VCaP (cell line): Measurements from ENCODE around the gene TMEM119.

Source experiments
- H3K27ac ChIP-seq: fragments of 450-650 bp; 2 replicates; pipeline ENCODE4 v1.5.1; 2017
- CTCF ChIP-seq: fragments of 450-650 bp; conservative IDR thresholded peaks from 2 replicates; pipeline ENCODE4 v1.5.1; 2017; ENCODE audit warnings: mild to moderate bottlenecking, moderate library complexity

TMEM119 gene

DNA sequence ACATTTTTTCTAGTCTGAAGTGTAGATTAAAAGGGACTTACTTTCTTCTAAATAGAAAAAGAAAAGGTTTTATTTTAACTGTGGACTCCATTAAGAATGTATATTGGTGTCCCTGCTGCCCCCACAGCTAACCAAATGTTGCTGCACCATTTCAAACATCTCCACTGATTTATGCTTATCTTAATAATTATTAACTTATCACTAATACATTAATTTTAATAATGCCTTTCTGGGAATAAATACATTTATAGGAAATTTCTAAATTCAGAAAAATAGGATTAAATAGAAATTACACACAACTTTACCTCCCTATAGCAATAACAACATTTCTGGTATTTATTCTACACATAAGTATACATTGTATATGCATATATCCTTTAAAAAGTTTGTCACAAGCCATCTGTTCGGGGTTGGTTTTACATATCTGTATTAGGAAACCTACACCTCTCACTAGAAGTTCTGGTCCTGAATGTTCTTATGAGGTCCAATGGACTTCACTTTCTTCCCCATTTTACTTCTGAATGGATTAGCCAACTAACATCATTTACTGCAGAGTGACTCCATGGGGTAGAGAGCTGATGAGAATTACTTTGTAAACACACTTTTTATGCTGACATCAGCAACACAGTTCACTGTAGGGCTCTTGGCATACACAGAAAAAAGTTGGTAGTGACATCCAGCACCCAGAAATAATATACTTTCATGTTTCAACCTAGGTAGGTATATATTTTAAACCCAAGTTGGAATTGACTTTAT is 45.2 kb upstream of the TMEM119 start:
- no peak for TF ChIP-seq CTCF
- no peak overlapping the region for H3K27ac ChIP-seq

DNA sequence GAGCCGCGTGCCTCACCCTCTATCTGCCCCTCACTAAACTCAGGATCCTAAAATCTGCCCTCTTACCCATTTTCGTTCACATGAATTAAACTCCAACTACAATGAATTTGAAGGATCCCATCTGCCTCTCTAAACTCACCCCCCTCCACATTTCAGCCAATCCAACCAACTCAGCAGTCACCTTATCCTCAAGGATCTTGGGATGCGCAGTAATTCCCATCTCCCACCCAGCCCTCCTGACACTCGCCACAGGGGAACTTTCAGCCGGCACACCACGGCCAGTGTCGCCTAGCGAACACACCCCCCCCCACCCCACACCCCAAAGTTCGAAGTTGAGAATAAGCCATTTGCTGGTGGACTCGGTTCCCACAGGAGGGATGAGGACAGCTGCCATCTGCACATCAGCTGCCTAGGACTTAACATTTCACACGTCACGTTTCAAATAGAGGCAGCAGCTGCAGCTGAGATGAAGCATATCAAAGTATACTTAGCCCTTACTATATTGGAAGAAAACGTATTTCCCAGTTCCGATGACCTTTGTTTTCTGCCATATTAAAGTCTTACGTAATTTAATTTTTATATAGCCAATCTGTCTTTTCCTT is 44.5 kb upstream of the TMEM119 start:
- no peak overlapping the region for H3K27ac ChIP-seq

DNA sequence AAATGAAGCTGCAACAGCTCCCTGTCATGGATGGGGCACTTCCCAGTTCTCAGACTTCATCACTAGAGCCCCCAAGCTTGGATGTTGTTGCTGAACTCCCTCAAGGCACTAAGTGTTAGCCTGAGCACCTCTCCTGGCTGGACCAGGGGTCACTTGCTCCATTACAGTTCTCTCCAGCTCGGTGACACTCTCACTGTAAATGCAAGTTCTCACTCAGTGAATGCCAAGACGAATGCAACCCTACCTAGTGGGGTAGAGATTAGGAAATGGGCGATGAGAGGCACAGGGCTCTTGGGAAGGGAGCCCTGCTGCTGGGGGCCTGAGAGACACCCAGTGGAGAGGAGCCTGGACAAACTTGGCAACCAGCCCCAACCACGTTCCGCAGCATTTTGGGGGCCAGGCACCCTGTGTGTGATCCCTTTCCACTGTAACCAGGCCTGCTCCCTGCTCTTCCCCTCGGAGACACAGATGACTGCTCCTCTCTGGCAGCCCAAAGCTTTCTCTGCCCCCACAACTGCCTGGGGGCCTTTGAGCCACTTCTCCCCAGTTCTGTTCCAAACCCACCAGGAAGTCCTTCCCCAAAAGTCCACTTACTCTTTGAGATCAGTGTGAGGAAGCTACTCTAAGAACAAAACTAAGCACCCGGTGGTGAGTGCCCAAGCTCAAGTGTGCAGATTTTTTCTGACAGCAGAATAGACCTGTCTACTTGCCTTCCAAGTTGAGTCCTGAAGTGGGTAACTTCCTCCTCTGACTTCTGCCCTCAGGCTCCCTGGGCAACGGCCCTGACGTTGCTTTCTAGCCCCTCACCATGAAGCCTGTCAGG is 43.8 kb upstream of the TMEM119 start:
- TF ChIP-seq CTCF: no peak
- no peak overlapping the region for H3K27ac ChIP-seq

More for the DNA sequence above, 44.5 kb upstream of the TMEM119 start:
- TF ChIP-seq CTCF: no peak

- no peak overlapping the region for H3K27ac ChIP-seq
These were observed 43.0 kb upstream of the TMEM119 start for GRCh38 chr12:108640802-108641445.

DNA sequence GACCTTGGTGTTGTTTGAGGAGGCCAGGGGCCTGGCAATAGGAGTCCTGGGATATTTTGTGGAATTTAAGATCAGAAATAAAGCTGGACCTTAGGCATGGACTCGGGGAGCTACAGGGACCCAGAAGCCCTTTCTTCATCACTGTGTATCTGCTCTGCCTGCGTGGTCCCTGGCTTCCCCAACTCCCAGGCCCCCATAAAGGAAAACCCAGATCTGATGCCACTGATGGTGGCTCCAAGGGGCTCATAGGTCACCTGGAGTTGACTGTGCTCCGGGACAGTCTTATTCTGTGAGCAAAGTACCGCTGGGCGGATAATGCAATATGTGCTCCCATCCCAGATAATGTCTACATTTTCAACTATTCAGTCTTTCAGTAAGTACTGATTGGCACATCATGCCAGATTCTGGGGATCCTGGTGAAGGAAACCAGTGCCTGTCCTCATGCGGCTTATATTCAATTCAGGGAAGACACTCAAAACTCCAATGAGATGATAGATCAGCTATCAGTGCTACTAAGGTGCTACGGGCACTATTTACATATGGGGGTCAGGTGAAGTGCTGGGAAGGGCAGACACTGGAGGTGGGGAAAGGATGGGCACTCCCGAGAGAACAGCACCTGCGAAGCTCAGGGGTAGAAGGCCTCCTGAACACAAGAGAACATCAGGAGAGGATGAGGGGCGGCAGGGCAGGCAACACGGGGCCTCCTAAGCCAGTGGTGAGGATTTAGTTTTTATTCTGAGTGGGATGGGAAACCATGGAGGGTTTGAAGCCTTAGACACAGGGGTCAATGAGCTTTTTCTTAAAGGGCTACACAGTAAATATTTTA is 41.3 kb upstream of the TMEM119 start:
- no peak for TF ChIP-seq CTCF
- H3K27ac ChIP-seq: no peak overlapping the region

More at GRCh38 chr12:108640802-108641445, 43.0 kb upstream of the TMEM119 start:
- TF ChIP-seq CTCF: no peak

DNA sequence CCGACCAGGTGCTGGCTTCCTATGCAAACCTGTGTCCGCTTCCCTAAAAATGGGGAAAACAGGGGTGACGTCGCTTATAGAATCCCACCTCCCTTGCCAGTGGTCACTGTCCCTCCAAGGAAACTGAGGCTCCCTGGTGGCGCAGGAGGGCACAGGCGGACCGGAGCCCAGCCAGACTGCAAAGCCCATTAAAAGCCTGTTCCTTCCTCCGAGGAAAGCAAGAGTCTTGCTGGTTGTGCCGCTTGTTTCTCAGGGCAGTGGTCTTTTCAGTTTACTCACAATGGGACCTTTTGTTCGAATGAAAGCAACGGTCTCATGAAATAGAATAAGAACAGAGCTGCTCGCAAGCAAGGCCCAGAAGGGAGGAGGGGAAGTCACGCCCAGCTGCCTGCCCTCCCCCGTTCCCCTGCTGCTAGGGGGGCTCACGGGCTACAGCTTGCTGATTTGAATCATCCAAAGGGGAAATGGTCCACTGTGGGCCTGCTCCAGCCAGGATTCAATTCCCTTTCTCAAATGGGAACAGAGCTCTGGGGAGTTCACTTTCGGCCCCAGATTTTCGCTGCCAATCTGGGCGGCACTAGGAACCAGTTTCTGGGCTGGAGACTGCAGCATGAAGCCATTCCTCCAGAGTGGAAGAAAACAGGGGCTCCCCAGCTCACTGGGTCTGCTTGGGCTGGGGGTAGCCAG is 40.4 kb upstream of the TMEM119 start:
- no peak overlapping the region for H3K27ac ChIP-seq
- no peak for TF ChIP-seq CTCF
